Measurements from ENCODE around the gene MGST1. TPM values are rescaled to one million over a fixed set of nuclear protein-coding genes. Genes with fewer than 3 reads are reported as not detected.

Gene MGST1
- total RNA-seq, 1 donor from 2014 or later = 238 TPM

- Histone ChIP-seq H3K4me3 (no peak overlapping the region), H2AFZ (replicated peaks) (no peak overlapping the region), H3K27ac (no peak overlapping the region), H3K27me3 (no peaks in the 10 kb centered on the region), H3K9ac (no peak overlapping the region), H3K4me2 (no peak overlapping the region), H3K4me1 (peaks cover 3% of the 10 kb centered on the region), H3K79me2 (ENCODE audit: low read depth) (no peaks in the 10 kb centered on the region), H3K36me3 (no peaks in the 10 kb centered on the region), H4K20me1 (ENCODE audit: low read depth) (no peaks in the 10 kb centered on the region), H3K9me3 (ENCODE audit: low read depth) (no peaks in the 10 kb centered on the region), H3F3A (ENCODE audit: low read depth) (no peaks in the 10 kb centered on the region)
- H3K36me3 Mint-ChIP-seq = no peaks in the 10 kb centered on the region
- H3K9me3 Mint-ChIP-seq = peaks cover 2% of the 10 kb centered on the region
- no peak overlapping the region for H3K4me3 Mint-ChIP-seq
- H3K27ac Mint-ChIP-seq = no peak overlapping the region
- H3K4me1 Mint-ChIP-seq = peaks cover 2% of the 10 kb centered on the region
- DNase-seq (ENCODE audit: low spot score) = no peak
- TF ChIP-seq EZH2 (IDR thresholded peaks at IDR 0.05) (no peak), EZH2phosphoT487 (IDR thresholded peaks at IDR 0.05) (no peak), CTCF (IDR thresholded peaks at IDR 0.05) (no peak)
- H3K27me3 Mint-ChIP-seq (ENCODE audit: insufficient read depth, low read depth) = no peaks in the 10 kb centered on the region
Observed at GRCh38 chr12:16335838-16336237, 11.6 kb upstream of the MGST1 start.

DNA sequence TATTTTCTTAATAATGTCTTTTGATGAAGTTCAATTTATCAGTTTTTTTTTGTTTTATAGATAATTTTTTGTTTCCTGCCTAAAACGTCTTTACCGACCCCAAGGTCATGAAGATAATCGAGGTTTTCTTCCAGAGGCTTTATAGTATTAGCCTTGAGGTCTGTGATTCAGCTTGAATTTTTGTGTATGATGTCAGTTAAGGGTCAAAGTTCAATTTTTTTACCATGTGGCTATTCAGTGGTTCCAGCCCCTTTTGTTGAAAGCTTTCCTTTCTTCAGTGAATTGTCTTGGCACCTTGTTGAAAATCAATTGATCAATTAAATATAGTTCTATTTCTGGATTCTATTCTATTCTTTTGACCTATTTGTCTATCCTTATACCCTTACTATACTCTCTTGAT is 3.2 kb upstream of the MGST1 start:
- H3K27ac Mint-ChIP-seq = no peak overlapping the region
- H3K4me2 ChIP-seq = no peak overlapping the region

GRCh38 chr12:16345105-16345504 is 2.3 kb upstream of the MGST1 start:
- H3K9ac ChIP-seq = no peak overlapping the region
- peaks cover 45% of the 10 kb centered on the region for H3K4me1 Mint-ChIP-seq

More for the DNA sequence above, 3.2 kb upstream of the MGST1 start:
- no peak for DNase-seq (ENCODE audit: low spot score)
- Histone ChIP-seq H3K4me1 (peaks cover 29% of the 10 kb centered on the region), H4K20me1 (ENCODE audit: low read depth) (no peaks in the 10 kb centered on the region), H2AFZ (replicated peaks) (no peak overlapping the region), H3K79me2 (ENCODE audit: low read depth) (peaks cover 18% of the 10 kb centered on the region), H3K9ac (no peak overlapping the region), H3K9me3 (ENCODE audit: low read depth) (no peaks in the 10 kb centered on the region), H3F3A (ENCODE audit: low read depth) (peaks cover 18% of the 10 kb centered on the region), H3K36me3 (no peaks in the 10 kb centered on the region), H3K27ac (no peak overlapping the region), H3K27me3 (no peaks in the 10 kb centered on the region), H3K4me3 (no peak overlapping the region)
- Mint-ChIP-seq H3K4me3 (no peak overlapping the region), H3K36me3 (no peaks in the 10 kb centered on the region), H3K27me3 (ENCODE audit: insufficient read depth, low read depth) (peaks cover 8% of the 10 kb centered on the region), H3K9me3 (peaks cover 16% of the 10 kb centered on the region), H3K4me1 (peaks cover 39% of the 10 kb centered on the region)
- TF ChIP-seq EZH2phosphoT487 (IDR thresholded peaks at IDR 0.05) (no peak), CTCF (IDR thresholded peaks at IDR 0.05) (no peak), EZH2 (IDR thresholded peaks at IDR 0.05) (no peak)

More at GRCh38 chr12:16345105-16345504, 2.3 kb upstream of the MGST1 start:
- peaks cover 4% of the 10 kb centered on the region for H4K20me1 ChIP-seq (ENCODE audit: low read depth)
- no peaks in the 10 kb centered on the region for H3K36me3 ChIP-seq
- H3K4me3 Mint-ChIP-seq = peak overlapping the region; percentile 11
- H3K27ac Mint-ChIP-seq = peak overlapping the region; percentile 67
- peak overlapping the region; percentile 23 for H3K4me2 ChIP-seq
- H3K27me3 Mint-ChIP-seq (ENCODE audit: insufficient read depth, low read depth) = peaks cover 8% of the 10 kb centered on the region
- no peak for DNase-seq (ENCODE audit: low spot score)
- no peak overlapping the region for H2AFZ ChIP-seq (replicated peaks)
- no peak overlapping the region for H3K27ac ChIP-seq
- no peaks in the 10 kb centered on the region for H3K27me3 ChIP-seq
- no peaks in the 10 kb centered on the region for H3K36me3 Mint-ChIP-seq
- peaks cover 36% of the 10 kb centered on the region for H3K4me1 ChIP-seq
- H3K79me2 ChIP-seq (ENCODE audit: low read depth) = peaks cover 26% of the 10 kb centered on the region
- H3K4me3 ChIP-seq = no peak overlapping the region
- TF ChIP-seq CTCF (IDR thresholded peaks at IDR 0.05) (no peak), EZH2 (IDR thresholded peaks at IDR 0.05) (no peak), EZH2phosphoT487 (IDR thresholded peaks at IDR 0.05) (no peak)
- no peaks in the 10 kb centered on the region for H3K9me3 ChIP-seq (ENCODE audit: low read depth)
- peaks cover 20% of the 10 kb centered on the region for H3F3A ChIP-seq (ENCODE audit: low read depth)
- peaks cover 16% of the 10 kb centered on the region for H3K9me3 Mint-ChIP-seq
